NCI-H226 (cell line): ENCODE data around the gene MACROD1.

ENCODE experiments used
- DNase-seq: peaks from one replicate; pipeline ENCODE4 v3.0.0-alpha.2; 2015

Gene MACROD1, protein sequence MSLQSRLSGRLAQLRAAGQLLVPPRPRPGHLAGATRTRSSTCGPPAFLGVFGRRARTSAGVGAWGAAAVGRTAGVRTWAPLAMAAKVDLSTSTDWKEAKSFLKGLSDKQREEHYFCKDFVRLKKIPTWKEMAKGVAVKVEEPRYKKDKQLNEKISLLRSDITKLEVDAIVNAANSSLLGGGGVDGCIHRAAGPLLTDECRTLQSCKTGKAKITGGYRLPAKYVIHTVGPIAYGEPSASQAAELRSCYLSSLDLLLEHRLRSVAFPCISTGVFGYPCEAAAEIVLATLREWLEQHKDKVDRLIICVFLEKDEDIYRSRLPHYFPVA

DNA sequence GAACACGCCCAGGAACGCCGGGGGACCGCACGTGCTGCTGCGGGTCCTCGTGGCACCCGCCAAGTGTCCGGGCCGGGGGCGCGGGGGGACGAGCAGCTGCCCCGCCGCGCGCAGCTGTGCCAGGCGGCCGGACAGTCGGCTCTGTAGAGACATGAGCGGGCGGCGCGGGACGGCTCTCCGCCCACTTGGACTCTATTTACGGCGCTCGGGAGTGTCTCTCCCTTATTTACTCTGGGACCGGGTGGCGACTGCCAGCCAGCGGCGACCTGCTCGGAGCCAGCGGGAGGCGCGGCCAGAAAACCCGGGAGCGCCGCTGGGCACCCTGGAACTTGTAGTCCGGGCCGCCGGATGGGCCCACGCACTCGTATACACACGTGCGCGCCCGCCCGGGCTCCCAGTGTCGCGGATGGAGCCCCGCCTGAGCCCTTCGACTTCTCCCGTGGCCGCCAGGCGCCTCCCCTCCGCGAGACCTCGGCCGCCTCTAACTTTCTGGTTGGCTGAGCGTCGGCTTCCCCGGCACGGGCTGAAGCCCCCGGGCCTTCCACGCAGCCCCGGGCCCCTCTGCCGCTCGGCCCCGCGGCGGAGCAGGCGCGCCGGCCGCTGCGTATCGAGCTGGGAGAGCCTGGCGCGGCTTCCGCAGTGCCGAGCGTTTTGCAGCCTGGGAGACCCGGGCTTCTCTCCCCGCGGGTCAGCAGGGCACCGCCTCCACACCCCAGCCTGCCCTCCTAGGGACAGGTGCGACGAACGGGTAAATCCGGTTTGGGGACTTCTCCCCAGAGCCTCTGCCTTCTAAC is at the start of gene MACROD1:
MACROD1 (minus strand) TSS at position 272 of the 794 bp plus-strand sequence; CDS start at position 153, 119 bp downstream.
- DNase-seq = peak; percentile 45

DNA sequence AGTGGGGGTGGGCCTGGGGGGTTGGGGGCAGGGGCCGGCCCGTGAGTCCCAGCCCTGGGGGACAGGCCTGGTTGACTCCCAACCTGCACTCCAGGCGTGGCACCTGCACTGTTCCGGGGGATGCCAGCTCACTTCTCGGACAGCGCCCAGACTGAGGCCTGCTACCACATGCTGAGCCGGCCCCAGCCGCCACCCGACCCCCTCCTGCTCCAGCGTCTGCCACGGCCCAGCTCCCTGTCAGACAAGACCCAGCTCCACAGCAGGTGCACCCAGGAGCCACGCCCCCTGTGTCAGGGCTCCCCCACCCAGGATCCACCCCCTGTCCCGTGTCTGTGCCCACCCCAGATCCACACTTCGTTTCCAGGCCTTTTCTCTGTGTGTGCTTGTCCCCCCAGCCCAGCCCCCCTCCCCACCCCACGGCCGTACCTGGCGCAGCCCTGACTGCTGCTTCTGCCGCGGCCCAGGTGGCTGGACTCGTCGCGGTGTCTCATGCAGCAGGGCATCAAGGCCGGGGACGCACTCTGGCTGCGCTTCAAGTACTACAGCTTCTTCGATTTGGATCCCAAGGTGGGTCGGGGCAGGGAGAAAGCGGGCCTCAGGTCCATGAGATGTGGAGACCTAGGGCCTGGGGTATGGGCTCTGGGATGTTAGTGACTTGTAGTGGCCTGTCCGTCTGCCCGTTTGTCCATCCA is 45.4 kb upstream of the MACROD1 start:
- DNase-seq = no peak

DNA sequence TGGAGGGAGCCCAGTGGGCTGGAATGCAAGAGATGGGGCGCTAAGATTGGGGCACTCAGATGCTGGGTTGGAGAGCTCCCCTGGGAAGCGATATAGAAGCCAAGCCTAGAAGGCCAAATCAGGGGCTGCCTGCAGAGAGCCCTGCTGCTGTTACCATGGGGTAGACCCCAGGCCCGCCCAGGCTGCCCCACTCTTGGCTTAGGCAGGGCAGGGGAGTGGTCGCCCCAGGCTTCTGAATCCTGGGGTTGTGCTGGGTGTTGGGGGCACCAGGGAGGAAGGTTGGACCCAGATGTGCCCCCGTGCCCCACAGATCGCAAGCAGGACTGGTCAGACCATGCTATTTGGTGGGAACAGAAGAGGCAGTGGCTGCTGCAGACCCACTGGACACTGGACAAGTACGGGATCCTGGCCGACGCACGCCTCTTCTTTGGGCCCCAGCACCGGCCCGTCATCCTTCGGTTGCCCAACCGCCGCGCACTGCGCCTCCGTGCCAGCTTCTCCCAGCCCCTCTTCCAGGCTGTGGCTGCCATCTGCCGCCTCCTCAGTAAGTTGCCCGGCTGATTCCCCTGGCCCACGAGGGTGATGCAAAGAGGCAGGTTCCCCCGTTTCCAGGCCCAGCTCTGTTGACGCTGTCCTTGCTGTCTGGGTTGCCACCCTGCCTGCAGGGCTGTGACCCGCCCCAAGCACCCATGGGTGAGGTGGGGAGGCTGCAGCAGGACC is 44.5 kb upstream of the MACROD1 start:
- no peak for DNase-seq

DNA sequence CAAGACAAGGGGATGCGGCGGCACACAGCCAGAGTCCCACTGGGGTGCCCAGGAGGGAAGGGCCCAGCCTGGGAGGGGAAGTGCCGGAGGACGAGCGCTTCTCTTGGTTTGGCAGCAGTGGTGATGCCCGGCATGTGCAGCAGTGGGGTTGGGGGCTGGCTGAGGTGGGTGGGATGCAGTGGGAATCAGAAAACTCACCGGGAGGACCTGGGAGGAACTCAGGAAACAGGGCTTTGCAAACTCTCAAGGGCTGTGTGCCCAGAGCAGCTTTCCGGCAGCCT is 43.6 kb upstream of the MACROD1 start:
- no peak for DNase-seq

DNA sequence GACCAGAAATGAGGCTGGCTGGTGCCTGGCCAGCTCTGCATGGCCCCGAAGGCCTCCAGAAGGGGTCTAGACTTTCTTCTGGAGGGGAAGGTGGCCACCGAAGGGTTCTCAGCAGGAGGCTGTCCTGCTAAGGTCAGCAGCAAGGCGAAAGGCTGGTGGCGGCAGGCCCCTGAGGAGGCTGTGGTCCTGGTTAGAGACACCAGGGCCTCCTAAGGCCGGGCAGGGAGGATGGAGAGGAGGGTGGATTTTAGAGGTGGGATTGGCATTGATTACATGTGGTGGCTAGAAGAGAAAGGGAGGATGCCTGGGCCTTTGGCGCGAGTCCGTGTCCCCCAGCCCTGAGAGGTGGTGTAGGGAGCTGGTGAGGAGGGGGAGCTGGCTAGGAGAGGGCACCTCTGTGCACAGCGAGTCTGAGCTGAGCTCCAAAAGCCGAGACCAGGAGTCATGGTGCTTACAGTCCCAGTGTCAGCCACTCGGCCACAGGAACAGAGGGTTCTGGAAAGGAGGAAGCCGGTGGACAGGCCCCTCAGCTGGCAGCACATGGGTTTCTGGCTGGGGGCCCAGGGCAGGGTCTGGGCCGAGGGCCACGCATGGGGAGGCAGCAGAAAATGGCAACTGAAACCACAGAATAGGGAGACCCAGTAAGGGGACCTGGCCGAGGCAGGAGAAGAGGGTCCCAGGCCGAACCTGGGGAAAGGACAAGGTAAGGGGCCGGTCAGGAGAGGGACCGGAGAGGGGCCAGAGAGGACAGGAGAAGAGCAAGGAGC is 43.1 kb upstream of the MACROD1 start:
- DNase-seq = no peak

DNA sequence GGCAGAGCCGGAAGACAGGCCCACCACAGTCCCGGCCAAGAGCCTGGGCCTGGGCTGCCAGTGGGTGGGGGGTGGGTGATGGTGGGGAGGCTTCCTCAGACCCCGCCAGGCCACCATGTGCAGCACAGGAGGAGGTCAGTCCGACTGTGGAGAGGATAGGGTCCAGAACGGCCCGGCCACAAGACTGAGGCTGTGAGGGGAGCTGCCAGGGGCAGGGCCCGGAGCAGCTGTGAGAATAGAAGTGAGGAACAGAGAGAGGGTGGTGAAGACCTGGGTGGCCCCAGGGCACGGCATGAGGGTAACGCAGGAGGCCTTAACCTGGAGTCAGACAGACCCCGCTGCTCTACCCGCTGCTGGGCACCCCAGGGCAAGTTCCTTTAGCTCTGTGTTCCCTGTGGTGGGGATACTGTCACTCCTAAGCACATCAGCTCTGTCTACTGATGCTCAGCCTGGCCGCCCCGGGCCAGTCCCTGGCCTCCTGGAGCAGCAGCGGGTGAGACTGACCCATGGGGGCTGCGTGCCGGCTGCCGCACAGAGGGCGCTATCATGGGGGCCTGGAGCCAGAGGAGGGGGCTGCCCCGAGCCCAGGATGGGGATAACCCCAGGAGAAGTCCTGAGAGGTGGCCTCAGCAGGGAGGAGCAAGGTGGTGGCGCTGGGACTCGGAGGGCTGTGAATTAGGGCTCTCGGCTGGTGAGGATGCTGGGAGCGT is 42.3 kb upstream of the MACROD1 start:
- no peak for DNase-seq

DNA sequence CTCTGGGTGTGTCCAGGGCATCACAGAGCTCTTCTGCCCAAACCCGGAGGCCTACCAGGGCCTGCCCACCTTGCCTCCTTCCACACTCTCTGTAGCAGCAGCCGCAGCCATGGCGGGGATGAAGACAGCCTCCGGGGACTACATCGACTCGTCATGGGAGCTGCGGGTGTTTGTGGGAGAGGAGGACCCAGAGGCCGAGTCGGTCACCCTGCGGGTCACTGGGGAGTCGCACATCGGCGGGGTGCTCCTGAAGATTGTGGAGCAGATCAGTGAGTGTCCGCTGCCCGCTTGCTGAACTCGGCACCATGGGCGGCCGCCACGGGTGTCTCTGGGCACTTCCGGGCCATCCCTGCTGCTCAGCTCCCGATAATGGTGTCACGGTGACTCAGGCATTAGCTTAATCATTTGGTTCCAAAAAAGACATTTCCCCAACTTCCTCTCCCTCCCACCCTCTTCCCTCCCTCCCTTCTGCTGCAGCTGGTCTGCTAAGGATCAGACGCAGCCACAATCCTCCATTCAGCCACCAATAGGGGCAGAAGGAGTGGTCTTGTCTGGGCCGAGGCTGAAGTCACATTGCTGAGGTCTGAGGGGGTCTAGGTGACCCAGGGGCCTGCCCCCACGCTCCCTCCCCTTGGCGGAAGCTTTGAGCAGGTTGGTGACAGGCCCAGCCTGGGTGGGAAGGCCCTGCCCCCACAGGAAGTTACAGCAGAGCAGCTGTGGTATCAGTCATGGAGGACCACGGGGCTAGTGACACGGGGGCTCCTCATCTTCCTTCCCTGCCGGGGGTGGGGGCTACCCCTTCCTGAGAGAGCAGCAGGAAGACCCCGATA is 41.6 kb upstream of the MACROD1 start:
- no peak for DNase-seq

DNA sequence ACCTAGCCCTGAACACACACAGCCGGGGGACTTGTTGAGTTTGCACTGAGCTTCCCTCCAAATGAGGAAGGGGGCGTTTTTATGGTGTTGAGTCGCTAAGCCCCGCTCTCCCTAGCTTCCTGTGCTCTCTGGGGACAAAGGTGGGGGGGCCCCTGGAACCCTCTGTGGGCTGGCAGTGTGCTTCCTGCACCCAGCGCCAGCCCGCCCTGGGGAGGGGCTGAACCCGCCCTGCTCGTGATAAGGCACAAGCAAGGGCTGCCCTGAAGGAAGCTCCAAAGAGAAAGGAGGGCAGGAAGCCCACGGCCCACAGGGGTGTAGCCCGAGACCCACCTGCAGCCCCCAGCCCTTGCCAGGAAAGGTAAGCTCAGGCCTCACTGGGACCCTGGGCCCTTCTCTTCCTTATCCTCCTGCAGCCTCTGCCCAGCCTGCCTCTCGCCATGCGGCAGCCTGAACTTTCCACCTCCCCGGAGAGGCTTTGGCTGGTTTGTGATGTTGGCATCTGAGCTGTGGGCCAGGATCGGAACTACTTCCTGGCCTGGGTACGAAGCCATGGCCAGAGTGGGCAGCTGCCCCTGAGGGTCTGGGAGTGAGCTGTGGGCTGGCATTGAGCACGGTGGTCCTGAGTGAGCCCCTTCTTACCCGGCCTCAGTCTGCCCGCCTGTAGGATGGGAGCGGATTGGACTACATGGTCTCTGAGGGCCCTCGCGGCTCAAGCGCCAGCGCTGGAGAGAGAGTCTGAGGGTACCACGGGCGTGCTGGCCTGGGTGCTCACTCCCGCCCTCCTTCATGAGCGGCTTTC is 40.7 kb upstream of the MACROD1 start, which contains the start of gene FERMT3:
FERMT3 (plus strand) TSS at position 265 of the 799 bp plus-strand sequence. CDS start 644 bp downstream, outside the sequence.
- no peak for DNase-seq

DNA sequence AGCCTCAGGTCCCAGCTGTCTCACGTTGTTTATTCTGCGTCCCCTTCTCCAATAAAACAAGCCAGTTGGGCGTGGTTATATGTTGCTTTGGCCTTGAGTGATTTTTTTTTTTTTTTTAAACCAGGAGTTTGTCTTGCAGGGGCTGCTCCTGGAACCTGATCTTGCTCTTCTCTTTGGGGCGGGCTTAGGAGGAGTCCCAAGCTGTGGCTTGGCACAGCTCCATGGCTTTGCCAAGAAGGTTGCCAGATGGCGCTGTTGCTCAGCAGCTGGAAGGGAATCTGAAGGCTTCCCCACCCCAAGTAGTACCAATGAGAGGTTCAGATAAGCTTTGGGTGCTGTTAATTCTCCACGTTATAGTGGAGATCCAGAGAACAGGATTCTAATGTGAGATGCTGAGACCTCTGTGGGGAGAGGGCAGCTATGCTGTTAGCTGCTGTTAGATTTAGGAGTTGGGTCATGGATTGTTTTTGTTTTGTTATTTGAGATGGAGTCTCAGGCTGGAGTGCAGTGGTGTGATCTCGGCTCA is 38.6 kb upstream of the MACROD1 start:
- DNase-seq = peak; percentile 87

DNA sequence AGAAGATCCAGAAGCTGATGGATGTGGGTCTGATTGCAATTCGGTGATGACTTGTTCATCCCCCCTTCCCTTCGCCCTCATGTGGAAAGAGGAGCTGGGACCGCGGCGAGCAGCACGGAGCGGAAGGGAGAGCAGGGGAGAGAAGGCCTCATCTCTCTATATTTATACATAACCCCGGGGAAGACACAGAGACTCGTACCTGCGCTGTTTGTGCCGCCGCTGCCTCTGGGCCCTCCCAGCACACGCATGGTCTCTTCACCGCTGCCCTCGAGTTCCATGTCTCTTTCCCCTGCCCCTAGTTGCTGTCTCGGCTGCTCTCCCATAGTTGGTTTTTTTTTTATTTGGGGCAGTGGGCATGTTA is 38.1 kb upstream of the MACROD1 start:
- no peak for DNase-seq

DNA sequence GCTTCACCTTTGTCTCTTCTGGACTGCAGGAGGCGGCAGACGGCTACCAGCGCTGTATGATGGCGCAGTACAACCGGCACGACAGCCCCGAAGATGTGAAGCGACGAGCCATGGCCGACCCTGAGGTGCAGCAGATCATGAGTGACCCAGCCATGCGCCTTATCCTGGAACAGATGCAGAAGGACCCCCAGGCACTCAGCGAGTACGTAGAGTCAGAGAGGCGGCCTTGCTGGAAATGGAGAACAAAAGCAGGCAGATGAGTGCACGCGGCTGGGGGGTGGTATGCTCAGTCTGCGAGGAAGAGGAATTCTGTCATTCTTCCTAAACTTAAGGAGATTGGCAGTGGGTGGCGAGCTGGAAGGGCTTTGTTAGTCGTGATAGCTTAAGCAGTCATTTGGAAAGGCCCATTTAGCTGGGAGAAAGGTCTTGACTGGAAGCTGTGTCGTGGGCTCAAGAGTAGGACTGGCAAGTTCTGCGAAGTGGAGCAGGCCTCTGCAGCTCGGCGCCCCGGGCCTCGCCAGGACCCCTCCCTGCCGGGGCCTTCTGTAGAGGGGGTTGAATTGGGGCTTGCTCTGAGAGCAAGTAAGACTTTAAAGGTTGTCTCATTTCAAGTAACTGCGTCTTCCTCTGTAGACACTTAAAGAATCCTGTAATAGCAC is 37.6 kb upstream of the MACROD1 start:
- DNase-seq = no peak

DNA sequence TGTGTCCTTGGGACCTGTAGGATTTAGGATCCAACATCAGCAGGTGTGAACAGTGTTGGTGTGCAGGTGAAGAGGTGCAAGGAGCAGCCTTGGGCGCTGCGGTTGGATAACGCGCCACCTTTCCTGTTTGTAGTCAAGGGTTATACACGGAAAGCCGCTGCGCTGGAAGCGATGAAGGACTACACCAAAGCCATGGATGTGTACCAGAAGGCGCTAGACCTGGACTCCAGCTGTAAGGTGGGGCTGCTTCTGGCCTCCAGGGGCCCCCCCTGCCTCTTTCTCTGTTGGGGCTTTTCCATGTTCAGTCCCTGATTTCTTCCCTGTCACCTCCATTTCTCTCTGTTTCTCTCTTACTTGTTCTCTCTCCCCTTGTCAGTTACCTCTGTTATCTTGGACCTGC is 37.1 kb upstream of the MACROD1 start:
- DNase-seq = no peak

DNA sequence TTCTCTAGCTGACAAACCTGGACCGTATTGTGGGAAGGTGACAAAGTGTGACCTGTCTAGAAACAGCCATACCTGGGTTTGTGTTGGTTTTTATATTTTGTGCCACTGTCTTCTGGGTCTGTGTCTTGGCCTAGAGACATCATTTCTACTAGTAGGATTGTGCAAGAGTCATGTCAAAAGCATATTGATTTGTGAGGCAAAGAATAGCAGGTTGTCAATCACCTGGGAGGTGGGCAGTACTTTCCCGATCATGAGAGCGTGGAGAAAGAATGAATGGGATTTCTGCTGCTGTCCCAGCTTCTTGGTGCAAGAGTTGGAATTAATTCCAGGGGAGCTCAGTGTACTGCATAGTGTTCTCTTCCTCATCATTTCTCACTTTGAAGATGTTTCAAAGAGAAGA is 35.6 kb upstream of the MACROD1 start:
- no peak for DNase-seq

DNA sequence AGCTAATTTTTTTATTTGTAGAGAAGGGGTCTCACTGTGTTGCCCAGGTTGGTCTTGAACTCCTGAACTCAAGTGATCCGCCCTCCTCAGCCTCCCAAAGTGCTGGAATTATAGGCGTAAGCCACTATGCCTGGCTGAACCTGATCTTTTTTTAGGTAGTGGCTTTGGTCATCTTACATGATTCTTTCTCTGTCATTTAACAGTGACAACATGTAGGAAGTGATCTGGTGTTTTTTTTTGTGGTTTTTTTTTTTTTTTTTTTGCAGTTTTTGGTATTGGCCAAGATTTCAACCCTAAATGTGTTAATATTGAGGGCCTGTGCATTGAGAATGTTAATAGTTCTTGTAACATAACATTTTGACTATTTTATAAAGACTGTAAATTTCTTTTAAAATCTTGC is 32.6 kb upstream of the MACROD1 start:
- DNase-seq = no peak

DNA sequence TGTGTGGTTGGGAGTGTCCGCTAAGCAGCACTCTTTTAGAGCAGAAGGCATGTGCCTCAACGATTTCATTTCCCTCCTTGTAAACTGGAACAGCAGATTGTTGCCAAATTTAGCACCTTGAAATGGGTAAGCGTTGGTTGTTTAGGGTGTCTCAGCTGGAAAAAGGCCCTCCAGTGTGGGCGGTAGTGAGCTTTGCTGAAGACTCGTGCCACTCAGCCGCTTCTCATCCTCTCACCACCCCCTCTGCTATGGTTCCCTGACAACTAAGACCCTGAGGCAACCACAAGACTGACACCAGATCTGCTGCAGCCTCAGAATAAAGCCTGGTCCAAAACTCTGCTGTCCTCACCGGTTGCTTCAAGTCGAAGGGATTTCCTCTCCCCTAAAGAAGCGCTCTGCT is 30.7 kb upstream of the MACROD1 start:
- no peak for DNase-seq

DNA sequence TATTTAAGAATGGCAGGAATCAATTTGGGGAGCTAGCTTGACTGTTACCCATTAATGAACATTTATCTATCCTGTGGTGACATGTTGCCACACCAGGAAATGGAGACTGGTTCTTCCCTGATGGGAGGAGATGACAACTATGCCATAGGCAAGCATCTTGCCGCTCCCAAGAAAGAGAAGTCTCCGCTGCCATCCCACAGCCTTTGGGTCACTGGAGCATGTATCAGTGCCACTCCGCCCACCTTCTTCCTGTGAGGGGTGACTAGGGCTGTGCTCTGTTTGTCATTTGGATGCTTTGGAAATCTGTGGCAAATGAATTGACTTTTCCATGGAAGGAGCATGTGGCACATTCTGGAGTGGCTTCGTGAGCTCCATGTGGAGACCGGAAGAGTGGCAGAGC is 26.5 kb upstream of the MACROD1 start:
- DNase-seq = no peak

DNA sequence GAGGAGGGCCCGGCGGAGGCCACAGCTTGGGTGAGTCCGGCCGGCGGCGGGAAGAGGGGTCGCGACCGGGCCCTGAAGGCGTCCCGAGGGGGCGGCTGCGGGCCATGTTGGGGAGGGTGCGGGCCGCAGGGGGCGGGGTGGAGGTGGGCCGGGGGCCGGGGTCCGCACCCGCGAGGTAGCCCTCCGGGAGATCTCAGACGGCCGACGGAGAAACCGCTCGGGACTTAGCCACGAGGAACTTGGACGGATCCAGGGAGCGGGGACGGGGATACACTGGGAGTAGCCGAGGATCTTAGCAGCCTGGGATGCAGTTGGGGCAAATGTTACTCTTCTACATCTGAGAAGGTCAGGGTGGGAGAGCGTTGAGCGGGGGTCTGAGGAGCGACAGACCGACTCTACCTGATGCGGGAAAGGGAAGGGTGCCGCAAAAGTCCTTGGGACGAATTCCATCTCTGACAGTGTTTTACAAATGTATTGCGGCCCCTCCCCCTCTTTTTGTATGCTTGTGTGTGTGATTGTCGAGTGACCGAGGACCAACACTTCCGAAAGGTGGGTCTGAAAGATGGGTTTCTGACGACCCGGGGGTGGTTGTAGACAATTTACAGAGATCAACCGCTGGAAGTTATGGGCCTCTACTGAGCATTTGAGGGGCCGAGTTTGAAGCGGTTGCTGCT is 20.7 kb upstream of the MACROD1 start:
- DNase-seq = no peak

DNA sequence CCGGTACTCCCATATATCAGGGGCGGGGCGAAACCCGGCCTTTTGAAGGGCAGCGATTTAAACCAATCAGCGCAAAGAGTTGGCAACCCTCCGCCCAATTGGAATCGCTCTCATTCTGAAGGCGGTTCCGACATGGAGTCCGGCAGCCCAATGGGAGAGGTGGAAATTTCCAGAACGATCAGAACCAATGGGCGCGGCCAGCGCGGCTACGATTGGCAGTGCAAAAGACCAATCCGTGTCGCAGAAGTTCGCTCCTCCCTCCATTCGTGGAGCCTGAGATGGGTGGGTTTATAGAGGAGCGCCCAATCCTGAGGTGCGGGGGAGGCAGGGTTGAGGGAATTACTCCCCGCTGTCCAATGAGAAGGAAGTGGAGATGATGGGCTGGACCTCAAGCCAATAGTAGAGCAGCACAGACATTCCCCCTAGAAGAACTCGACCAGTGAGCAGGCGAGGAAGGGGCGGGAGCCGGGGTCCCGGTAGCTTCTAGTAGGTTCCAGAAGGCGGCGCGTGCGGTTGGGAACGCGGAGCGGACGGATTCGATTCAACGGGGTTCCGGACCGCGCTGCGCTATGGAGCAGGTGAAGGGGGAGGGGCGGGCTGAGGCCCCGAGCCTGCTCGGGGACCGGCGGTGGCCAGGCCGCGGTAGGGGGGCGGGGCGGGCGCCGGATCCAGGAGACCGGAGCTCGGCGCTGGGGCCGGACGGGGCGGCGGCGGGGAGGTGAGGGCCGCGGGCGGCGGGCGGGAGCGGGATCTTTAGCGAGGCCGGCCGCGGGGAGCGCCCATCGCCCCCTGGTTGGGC is 20.0 kb upstream of the MACROD1 start, which contains the start of gene STIP1:
STIP1 (plus strand) TSS at position 479 of the 799 bp plus-strand sequence; CDS start at position 570, 91 bp downstream.
- peak; percentile 100 for DNase-seq
